ENCODE measurements around the gene INSR.
"Not testable (repeated sequence)": the region's sequence is repeated elsewhere in the genome, so short reads cannot be mapped to it uniquely, and the experiment has no call there.

INSR gene

GRCh38 chr19:7326105-7326877 lies 32.1 kb upstream of the INSR start:
- Histone ChIP-seq H3K9me3 (ENCODE audit: insufficient read depth, low read depth, low read length) (peaks cover 7% of the 10 kb centered on the region), H3K27me3 (ENCODE audit: insufficient read depth, low read length) (no peaks in the 10 kb centered on the region), H3K27ac (ENCODE audit: low read depth, low read length) (no peak overlapping the region), H3K36me3 (ENCODE audit: insufficient read depth, low read length) (no peaks in the 10 kb centered on the region), H3K4me3 (ENCODE audit: low read length) (no peak overlapping the region), H3K9ac (ENCODE audit: low read depth, low read length) (no peak overlapping the region), H3K4me1 (ENCODE audit: insufficient read depth, low read length) (no peaks in the 10 kb centered on the region)
- 69% methylated on average over 9 of the region's 10 CpGs for WGBS

GRCh38 chr19:7318176-7318575 lies 24.0 kb upstream of the INSR start:
- no peak overlapping the region for H3K4me3 ChIP-seq (ENCODE audit: low read length)
- no peak overlapping the region for H3K27ac ChIP-seq (ENCODE audit: low read depth, low read length)
- no peak overlapping the region for H3K9ac ChIP-seq (ENCODE audit: low read depth, low read length)
- H3K9me3 ChIP-seq (ENCODE audit: insufficient read depth, low read depth, low read length), result peaks cover 9% of the 10 kb centered on the region; the same call in 1 of the 2 replicates
- no peaks in the 10 kb centered on the region for H3K4me1 ChIP-seq (ENCODE audit: insufficient read depth, low read length)
- no peaks in the 10 kb centered on the region for H3K36me3 ChIP-seq (ENCODE audit: insufficient read depth, low read length)
- no peaks in the 10 kb centered on the region for H3K27me3 ChIP-seq (ENCODE audit: insufficient read depth, low read length)
- no CpG with 5 or more reads among the region's 2 CpGs for WGBS

- WGBS, result 95% methylated on average over 7 of the region's 7 CpGs
- Histone ChIP-seq H3K4me1 (ENCODE audit: insufficient read depth, low read length) (no peaks in the 10 kb centered on the region), H3K27ac (ENCODE audit: low read depth, low read length) (no peak overlapping the region), H3K9ac (ENCODE audit: low read depth, low read length) (no peak overlapping the region), H3K36me3 (ENCODE audit: insufficient read depth, low read length) (no peaks in the 10 kb centered on the region), H3K9me3 (ENCODE audit: insufficient read depth, low read depth, low read length) (0 out of 2 replicates have a peak, but pooled peaks cover 4% of the 10 kb centered on the region), H3K4me3 (ENCODE audit: low read length) (no peak overlapping the region), H3K27me3 (ENCODE audit: insufficient read depth, low read length) (no peaks in the 10 kb centered on the region)
These were observed 18.6 kb upstream of the INSR start for GRCh38 chr19:7312816-7313215.

GRCh38 chr19:7311911-7312310 lies 17.7 kb upstream of the INSR start:
- 95% methylated on average over 12 of the region's 12 CpGs for WGBS
- no peaks in the 10 kb centered on the region for H3K27me3 ChIP-seq (ENCODE audit: insufficient read depth, low read length)
- no peak overlapping the region for H3K27ac ChIP-seq (ENCODE audit: low read depth, low read length)
- no peaks in the 10 kb centered on the region for H3K4me1 ChIP-seq (ENCODE audit: insufficient read depth, low read length)
- H3K9ac ChIP-seq (ENCODE audit: low read depth, low read length), result no peak overlapping the region
- no peaks in the 10 kb centered on the region for H3K36me3 ChIP-seq (ENCODE audit: insufficient read depth, low read length)
- H3K4me3 ChIP-seq (ENCODE audit: low read length), result no peak overlapping the region
- 0 out of 2 replicates have a peak, but pooled peaks cover 4% of the 10 kb centered on the region for H3K9me3 ChIP-seq (ENCODE audit: insufficient read depth, low read depth, low read length)

GRCh38 chr19:7308327-7308726 lies 14.1 kb upstream of the INSR start:
- not testable (repeated sequence) for H3K27me3 ChIP-seq (ENCODE audit: insufficient read depth, low read length); H3K9ac ChIP-seq (ENCODE audit: low read depth, low read length); H3K9me3 ChIP-seq (ENCODE audit: insufficient read depth, low read depth, low read length); H3K4me3 ChIP-seq (ENCODE audit: low read length); H3K4me1 ChIP-seq (ENCODE audit: insufficient read depth, low read length); H3K27ac ChIP-seq (ENCODE audit: low read depth, low read length); H3K36me3 ChIP-seq (ENCODE audit: insufficient read depth, low read length)
- 95% methylated on average over 9 of the region's 9 CpGs for WGBS

- Histone ChIP-seq H3K36me3 (ENCODE audit: insufficient read depth, low read length) (no peaks in the 10 kb centered on the region), H3K27me3 (ENCODE audit: insufficient read depth, low read length) (no peaks in the 10 kb centered on the region), H3K9ac (ENCODE audit: low read depth, low read length) (no peak overlapping the region), H3K27ac (ENCODE audit: low read depth, low read length) (no peak overlapping the region), H3K4me1 (ENCODE audit: insufficient read depth, low read length) (no peaks in the 10 kb centered on the region), H3K9me3 (ENCODE audit: insufficient read depth, low read depth, low read length) (no peaks in the 10 kb centered on the region), H3K4me3 (ENCODE audit: low read length) (no peak overlapping the region)
- 94% methylated on average over 7 of the region's 7 CpGs for WGBS
These were observed 13.5 kb upstream of the INSR start for GRCh38 chr19:7307590-7308218.

- no peak overlapping the region for H3K27ac ChIP-seq (ENCODE audit: low read depth, low read length)
- no peaks in the 10 kb centered on the region for H3K9me3 ChIP-seq (ENCODE audit: insufficient read depth, low read depth, low read length)
- H3K27me3 ChIP-seq (ENCODE audit: insufficient read depth, low read length), result no peaks in the 10 kb centered on the region
- H3K4me3 ChIP-seq (ENCODE audit: low read length), result no peak overlapping the region
- 86% methylated on average over 9 of the region's 9 CpGs for WGBS
- no peaks in the 10 kb centered on the region for H3K4me1 ChIP-seq (ENCODE audit: insufficient read depth, low read length)
- no peak overlapping the region for H3K9ac ChIP-seq (ENCODE audit: low read depth, low read length)
- H3K36me3 ChIP-seq (ENCODE audit: insufficient read depth, low read length), result no peaks in the 10 kb centered on the region
These were observed 10.0 kb upstream of the INSR start for GRCh38 chr19:7304200-7304599.

- Histone ChIP-seq H3K27me3 (ENCODE audit: insufficient read depth, low read length) (no peaks in the 10 kb centered on the region), H3K27ac (ENCODE audit: low read depth, low read length) (no peak overlapping the region), H3K9ac (ENCODE audit: low read depth, low read length) (no peak overlapping the region), H3K4me1 (ENCODE audit: insufficient read depth, low read length) (no peaks in the 10 kb centered on the region), H3K4me3 (ENCODE audit: low read length) (no peak overlapping the region), H3K9me3 (ENCODE audit: insufficient read depth, low read depth, low read length) (no peaks in the 10 kb centered on the region), H3K36me3 (ENCODE audit: insufficient read depth, low read length) (no peaks in the 10 kb centered on the region)
- WGBS, result 93% methylated on average over 3 of the region's 4 CpGs
These were observed 9.3 kb upstream of the INSR start for GRCh38 chr19:7303470-7303869.

- H3K9ac ChIP-seq (ENCODE audit: low read depth, low read length), result no peak overlapping the region
- no peaks in the 10 kb centered on the region for H3K4me1 ChIP-seq (ENCODE audit: insufficient read depth, low read length)
- H3K4me3 ChIP-seq (ENCODE audit: low read length), result no peak overlapping the region
- H3K27me3 ChIP-seq (ENCODE audit: insufficient read depth, low read length), result no peaks in the 10 kb centered on the region
- H3K9me3 ChIP-seq (ENCODE audit: insufficient read depth, low read depth, low read length), result no peaks in the 10 kb centered on the region
- no peaks in the 10 kb centered on the region for H3K36me3 ChIP-seq (ENCODE audit: insufficient read depth, low read length)
- 93% methylated on average over 5 of the region's 5 CpGs for WGBS
- H3K27ac ChIP-seq (ENCODE audit: low read depth, low read length), result no peak overlapping the region
These were observed 7.3 kb upstream of the INSR start for GRCh38 chr19:7301525-7301924.

- H3K4me3 ChIP-seq (ENCODE audit: low read length), result no peak overlapping the region
- H3K27me3 ChIP-seq (ENCODE audit: insufficient read depth, low read length), result peaks cover 18% of the 10 kb centered on the region
- no peaks in the 10 kb centered on the region for H3K4me1 ChIP-seq (ENCODE audit: insufficient read depth, low read length)
- H3K9me3 ChIP-seq (ENCODE audit: insufficient read depth, low read depth, low read length), result no peaks in the 10 kb centered on the region
- 90% methylated on average over 6 of the region's 7 CpGs for WGBS
- H3K36me3 ChIP-seq (ENCODE audit: insufficient read depth, low read length), result no peaks in the 10 kb centered on the region
- no peak overlapping the region for H3K27ac ChIP-seq (ENCODE audit: low read depth, low read length)
- no peak overlapping the region for H3K9ac ChIP-seq (ENCODE audit: low read depth, low read length)
These were observed 3.5 kb upstream of the INSR start for GRCh38 chr19:7297742-7298141.

GRCh38 chr19:7295912-7296536 lies 1.8 kb upstream of the INSR start:
- Histone ChIP-seq H3K27me3 (ENCODE audit: insufficient read depth, low read length) (peaks cover 21% of the 10 kb centered on the region), H3K9me3 (ENCODE audit: insufficient read depth, low read depth, low read length) (no peaks in the 10 kb centered on the region), H3K36me3 (ENCODE audit: insufficient read depth, low read length) (no peaks in the 10 kb centered on the region), H3K27ac (ENCODE audit: low read depth, low read length) (no peak overlapping the region), H3K9ac (ENCODE audit: low read depth, low read length) (no peak overlapping the region), H3K4me1 (ENCODE audit: insufficient read depth, low read length) (no peaks in the 10 kb centered on the region), H3K4me3 (ENCODE audit: low read length) (no peak overlapping the region)
- WGBS, result 90% methylated on average over 6 of the region's 6 CpGs

Data from HUES64 (cell line).